ENCODE data around the gene NUDT22.

GRCh38 chr11:64224151-64224890 is 1.8 kb upstream of the NUDT22 start:
- TF ChIP-seq GATA2 (IDR thresholded peaks at IDR 0.05; ENCODE audit: low read depth, low read length) (no peak), GATA3 (IDR thresholded peaks at IDR 0.05; ENCODE audit: low read depth, low read length) (no peak)
